ENCODE results near the gene AGBL1.
A peak's percentile ranks its signal among the peaks of the same experiment; 100 is the strongest.

DNA sequence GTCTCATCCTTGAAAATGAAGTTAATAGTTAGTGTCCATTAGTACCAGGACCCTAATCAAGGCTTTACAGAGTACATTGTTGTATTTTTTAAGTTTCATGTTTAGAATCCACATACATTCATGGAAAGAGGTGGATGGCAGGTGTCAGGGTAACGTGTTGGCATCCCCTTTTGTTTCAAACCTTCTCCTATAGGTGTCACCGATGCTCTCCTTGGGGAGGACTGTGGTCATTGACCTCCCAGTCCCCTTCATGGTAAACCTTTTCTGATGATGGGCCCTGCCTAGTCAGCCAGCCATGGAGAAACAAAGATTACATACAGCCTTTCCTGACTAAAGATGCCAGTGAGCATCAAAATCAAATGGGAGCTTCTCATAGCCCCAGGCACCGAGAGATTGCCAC, 574.8 kb downstream of the AGBL1 start:
- TF ChIP-seq EZH2 (IDR thresholded peaks at IDR 0.05; ENCODE audit: low read depth, unreplicated experiment): no peak
- TF ChIP-seq, protein P1, sequence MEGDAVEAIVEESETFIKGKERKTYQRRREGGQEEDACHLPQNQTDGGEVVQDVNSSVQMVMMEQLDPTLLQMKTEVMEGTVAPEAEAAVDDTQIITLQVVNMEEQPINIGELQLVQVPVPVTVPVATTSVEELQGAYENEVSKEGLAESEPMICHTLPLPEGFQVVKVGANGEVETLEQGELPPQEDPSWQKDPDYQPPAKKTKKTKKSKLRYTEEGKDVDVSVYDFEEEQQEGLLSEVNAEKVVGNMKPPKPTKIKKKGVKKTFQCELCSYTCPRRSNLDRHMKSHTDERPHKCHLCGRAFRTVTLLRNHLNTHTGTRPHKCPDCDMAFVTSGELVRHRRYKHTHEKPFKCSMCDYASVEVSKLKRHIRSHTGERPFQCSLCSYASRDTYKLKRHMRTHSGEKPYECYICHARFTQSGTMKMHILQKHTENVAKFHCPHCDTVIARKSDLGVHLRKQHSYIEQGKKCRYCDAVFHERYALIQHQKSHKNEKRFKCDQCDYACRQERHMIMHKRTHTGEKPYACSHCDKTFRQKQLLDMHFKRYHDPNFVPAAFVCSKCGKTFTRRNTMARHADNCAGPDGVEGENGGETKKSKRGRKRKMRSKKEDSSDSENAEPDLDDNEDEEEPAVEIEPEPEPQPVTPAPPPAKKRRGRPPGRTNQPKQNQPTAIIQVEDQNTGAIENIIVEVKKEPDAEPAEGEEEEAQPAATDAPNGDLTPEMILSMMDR (conservative IDR thresholded peaks at IDR 0.05; ENCODE audit: low read depth in 2 of 2): peak; percentile 22 to 58; a peak in 3 of 4 replicates
- no peak for TF ChIP-seq ZNF331 (CRISPR knock-in tag; IDR thresholded peaks at IDR 0.05; ENCODE audit: low read depth)
- TF ChIP-seq EZH2phosphoT487 (IDR thresholded peaks at IDR 0.05; ENCODE audit: unreplicated experiment): no peak
- no peak for TF ChIP-seq JUNB (IDR thresholded peaks at IDR 0.05; ENCODE audit: unreplicated experiment)

Measured in GM23338 (cell line).